Measurements from ENCODE around the gene TPI1.

The TPI1 gene

DNA sequence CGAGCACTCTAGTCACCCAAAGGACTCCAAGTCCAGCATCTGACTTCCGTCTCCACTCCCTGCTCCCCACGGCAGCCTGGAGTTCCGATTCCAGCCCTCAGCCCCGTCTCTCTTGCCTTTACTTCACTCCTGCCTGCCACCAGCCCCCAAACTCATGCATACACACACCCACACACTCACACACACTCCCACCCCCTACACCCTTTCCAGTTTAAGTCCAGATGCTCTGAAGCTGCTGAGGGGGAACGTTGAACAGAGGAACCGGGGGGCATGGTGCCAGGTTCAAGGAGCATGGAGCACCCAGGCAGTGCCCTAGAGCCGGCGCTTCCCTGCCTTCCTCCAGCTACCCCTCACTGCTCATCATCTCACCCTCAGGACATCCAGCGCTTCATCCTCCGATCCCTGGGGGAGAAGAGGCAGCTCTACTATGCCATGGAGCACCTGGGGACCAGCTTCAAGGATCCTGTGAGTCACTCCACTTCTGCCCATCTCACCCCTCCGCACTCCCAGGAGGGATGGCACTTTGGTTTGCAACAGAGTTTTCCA is 35.8 kb upstream of the TPI1 start:
- Histone ChIP-seq H3K23ac (ENCODE audit: low read length in 2 of 2) (no peak overlapping the region), H3K4me3 (ENCODE audit: insufficient read depth in 1 of 2, low read depth in 1 of 2, low read length in 2 of 2) (no peak overlapping the region), H2BK12ac (ENCODE audit: low read length in 2 of 2) (no peak overlapping the region), H3K4me1 (ENCODE audit: control insufficient read depth, insufficient read depth, low read depth, low read length) (peaks cover 24% of the 10 kb centered on the region), H3K79me1 (replicated peaks; ENCODE audit: low read length, poor library complexity, severe bottlenecking) (peaks cover 35% of the 10 kb centered on the region), H2AFZ (ENCODE audit: low read depth, low read length) (no peak overlapping the region), H3K9me3 (ENCODE audit: control insufficient read depth, low read length) (no peaks in the 10 kb centered on the region), H2BK120ac (ENCODE audit: low read depth, low read length) (no peak overlapping the region), H3K18ac (ENCODE audit: low read depth in 1 of 2, low read length in 2 of 2) (no peak overlapping the region), H4K8ac (ENCODE audit: low read length) (no peak overlapping the region), H3K4ac (ENCODE audit: low read depth in 1 of 2, low read length in 2 of 2) (no peak overlapping the region), H2BK5ac (ENCODE audit: low read depth, low read length, poor library complexity, severe bottlenecking) (no peak overlapping the region), H3K4me2 (ENCODE audit: low read length, poor library complexity, severe bottlenecking) (no peak overlapping the region), H4K91ac (ENCODE audit: low read length) (no peak overlapping the region), H3K27me3 (ENCODE audit: control insufficient read depth in 1 of 2, insufficient read depth in 1 of 2, low read length in 2 of 2) (no peaks in the 10 kb centered on the region), H3K36me3 (ENCODE audit: control insufficient read depth in 1 of 2, insufficient read depth in 2 of 2, low read depth in 1 of 2, low read length in 2 of 2) (peaks cover 43 to 51% of the 10 kb centered on the region in 2 experiments), H2AK5ac (ENCODE audit: low read length, severe bottlenecking) (no peak overlapping the region), H3K27ac (ENCODE audit: low read length, poor library complexity, severe bottlenecking) (no peak overlapping the region), H3K14ac (ENCODE audit: low read length in 2 of 2) (no peak overlapping the region), H3K9ac (ENCODE audit: low read length) (no peak overlapping the region), H2BK15ac (ENCODE audit: low read depth, poor library complexity, severe bottlenecking) (no peak overlapping the region)
- DNase-seq, result no peak
- 96% methylated on average over 12 of the region's 12 CpGs for WGBS

DNA sequence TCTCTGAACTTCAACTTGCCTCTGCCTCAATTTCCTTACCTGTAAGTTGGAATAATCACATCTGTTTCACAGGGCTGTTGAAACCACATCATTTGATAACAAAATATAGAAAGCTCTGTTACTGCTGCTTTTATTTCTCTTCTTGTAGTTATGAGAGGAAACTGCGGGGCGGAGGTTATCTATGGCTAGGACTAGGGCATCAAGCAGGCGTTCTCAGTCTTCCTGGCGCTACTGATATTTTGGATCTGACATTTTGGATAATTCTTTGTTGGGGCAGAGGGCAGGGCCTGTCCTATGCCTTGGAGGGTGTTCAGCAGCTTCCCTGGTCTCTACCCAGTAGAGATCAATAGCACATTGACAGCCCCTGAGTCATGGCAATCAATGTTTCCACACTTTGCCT is 35.2 kb upstream of the TPI1 start:
- 98% methylated on average over 4 of the region's 4 CpGs for WGBS
- no peak overlapping the region for H3K18ac ChIP-seq (ENCODE audit: low read depth in 1 of 2, low read length in 2 of 2)

DNA sequence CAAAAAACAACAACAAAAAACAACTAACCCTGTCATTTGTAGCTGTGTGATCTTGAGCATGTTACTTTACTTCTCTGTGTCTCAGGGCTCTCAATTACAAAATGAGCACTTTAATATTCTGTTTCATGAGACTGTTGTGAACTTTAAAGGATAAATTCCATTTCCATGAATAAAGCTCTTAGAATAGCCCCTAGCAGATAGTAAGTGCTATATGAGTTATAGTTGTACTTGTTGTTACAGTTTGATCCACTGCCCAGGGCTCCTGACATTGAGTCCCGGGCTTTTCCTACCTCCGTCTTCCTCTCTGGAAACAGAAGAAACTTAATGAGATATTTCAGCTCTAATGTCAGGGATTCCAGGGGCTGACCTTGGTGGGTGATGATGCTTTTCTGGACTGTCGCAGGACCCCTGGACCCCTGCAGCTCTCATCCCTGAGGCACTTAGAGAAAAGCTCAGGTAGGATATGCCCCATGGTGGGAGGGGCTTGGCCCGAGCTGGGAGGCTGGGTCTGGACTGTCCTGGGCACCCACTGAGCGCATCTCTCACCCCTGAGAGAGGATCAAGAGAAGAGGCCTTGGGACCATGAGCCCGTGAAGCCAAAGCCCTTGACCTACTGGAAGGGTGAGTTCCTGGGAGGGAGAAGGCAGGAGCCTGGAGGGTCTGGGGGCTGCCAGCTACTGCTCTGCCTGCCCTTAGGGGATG is 34.0 kb upstream of the TPI1 start:
- no peak for DNase-seq
- H2AK5ac ChIP-seq (ENCODE audit: low read length, severe bottlenecking), result no peak overlapping the region
- no peak overlapping the region for H2BK12ac ChIP-seq (ENCODE audit: low read length in 2 of 2)
- H2BK15ac ChIP-seq (ENCODE audit: low read depth, poor library complexity, severe bottlenecking), result no peak overlapping the region
- peaks cover 40% of the 10 kb centered on the region for H3K79me1 ChIP-seq (replicated peaks; ENCODE audit: low read length, poor library complexity, severe bottlenecking)
- no peak overlapping the region for H3K4me3 ChIP-seq (ENCODE audit: insufficient read depth in 1 of 2, low read depth in 1 of 2, low read length in 2 of 2)
- H3K36me3 ChIP-seq (ENCODE audit: control insufficient read depth in 1 of 2, insufficient read depth in 2 of 2, low read depth in 1 of 2, low read length in 2 of 2), result peaks cover 59 to 70% of the 10 kb centered on the region in 2 experiments
- no peak overlapping the region for H4K8ac ChIP-seq (ENCODE audit: low read length)
- no peak overlapping the region for H3K4ac ChIP-seq (ENCODE audit: low read depth in 1 of 2, low read length in 2 of 2)
- no peak overlapping the region for H3K23ac ChIP-seq (ENCODE audit: low read length in 2 of 2)
- no peaks in the 10 kb centered on the region for H3K9me3 ChIP-seq (ENCODE audit: control insufficient read depth, low read length)
- no peak overlapping the region for H3K18ac ChIP-seq (ENCODE audit: low read depth in 1 of 2, low read length in 2 of 2)
- no peak overlapping the region for H2BK5ac ChIP-seq (ENCODE audit: low read depth, low read length, poor library complexity, severe bottlenecking)
- no peak overlapping the region for H3K14ac ChIP-seq (ENCODE audit: low read length in 2 of 2)
- no peak overlapping the region for H3K9ac ChIP-seq (ENCODE audit: low read length)
- H3K27me3 ChIP-seq (ENCODE audit: control insufficient read depth in 1 of 2, insufficient read depth in 1 of 2, low read length in 2 of 2), result no peaks in the 10 kb centered on the region
- WGBS, result 91% methylated on average over 6 of the region's 6 CpGs
- H3K27ac ChIP-seq (ENCODE audit: low read length, poor library complexity, severe bottlenecking), result no peak overlapping the region
- H3K4me2 ChIP-seq (ENCODE audit: low read length, poor library complexity, severe bottlenecking), result no peak overlapping the region
- no peak overlapping the region for H4K91ac ChIP-seq (ENCODE audit: low read length)
- H2BK120ac ChIP-seq (ENCODE audit: low read depth, low read length), result no peak overlapping the region
- no peak overlapping the region for H2AFZ ChIP-seq (ENCODE audit: low read depth, low read length)
- peaks cover 13% of the 10 kb centered on the region for H3K4me1 ChIP-seq (ENCODE audit: control insufficient read depth, insufficient read depth, low read depth, low read length)

More for the DNA sequence above, 35.2 kb upstream of the TPI1 start:
- no peak overlapping the region for H2AFZ ChIP-seq (ENCODE audit: low read depth, low read length)
- no peak overlapping the region for H3K27ac ChIP-seq (ENCODE audit: low read length, poor library complexity, severe bottlenecking)
- H3K4me1 ChIP-seq (ENCODE audit: control insufficient read depth, insufficient read depth, low read depth, low read length), result peaks cover 21% of the 10 kb centered on the region
- DNase-seq, result no peak
- H3K9me3 ChIP-seq (ENCODE audit: control insufficient read depth, low read length), result no peaks in the 10 kb centered on the region
- H4K91ac ChIP-seq (ENCODE audit: low read length), result no peak overlapping the region
- H2BK12ac ChIP-seq (ENCODE audit: low read length in 2 of 2), result no peak overlapping the region
- H3K4ac ChIP-seq (ENCODE audit: low read depth in 1 of 2, low read length in 2 of 2), result no peak overlapping the region
- H3K36me3 ChIP-seq (ENCODE audit: control insufficient read depth in 1 of 2, insufficient read depth in 2 of 2, low read depth in 1 of 2, low read length in 2 of 2), result peaks cover 47 to 57% of the 10 kb centered on the region in 2 experiments
- H3K79me1 ChIP-seq (replicated peaks; ENCODE audit: low read length, poor library complexity, severe bottlenecking), result peaks cover 34% of the 10 kb centered on the region
- no peak overlapping the region for H3K14ac ChIP-seq (ENCODE audit: low read length in 2 of 2)
- H3K4me2 ChIP-seq (ENCODE audit: low read length, poor library complexity, severe bottlenecking), result no peak overlapping the region
- no peak overlapping the region for H2BK15ac ChIP-seq (ENCODE audit: low read depth, poor library complexity, severe bottlenecking)
- no peak overlapping the region for H2AK5ac ChIP-seq (ENCODE audit: low read length, severe bottlenecking)
- no peaks in the 10 kb centered on the region for H3K27me3 ChIP-seq (ENCODE audit: control insufficient read depth in 1 of 2, insufficient read depth in 1 of 2, low read length in 2 of 2)
- H3K9ac ChIP-seq (ENCODE audit: low read length), result no peak overlapping the region
- no peak overlapping the region for H3K4me3 ChIP-seq (ENCODE audit: insufficient read depth in 1 of 2, low read depth in 1 of 2, low read length in 2 of 2)
- H2BK120ac ChIP-seq (ENCODE audit: low read depth, low read length), result no peak overlapping the region
- no peak overlapping the region for H3K23ac ChIP-seq (ENCODE audit: low read length in 2 of 2)
- H2BK5ac ChIP-seq (ENCODE audit: low read depth, low read length, poor library complexity, severe bottlenecking), result no peak overlapping the region
- H4K8ac ChIP-seq (ENCODE audit: low read length), result no peak overlapping the region

DNA sequence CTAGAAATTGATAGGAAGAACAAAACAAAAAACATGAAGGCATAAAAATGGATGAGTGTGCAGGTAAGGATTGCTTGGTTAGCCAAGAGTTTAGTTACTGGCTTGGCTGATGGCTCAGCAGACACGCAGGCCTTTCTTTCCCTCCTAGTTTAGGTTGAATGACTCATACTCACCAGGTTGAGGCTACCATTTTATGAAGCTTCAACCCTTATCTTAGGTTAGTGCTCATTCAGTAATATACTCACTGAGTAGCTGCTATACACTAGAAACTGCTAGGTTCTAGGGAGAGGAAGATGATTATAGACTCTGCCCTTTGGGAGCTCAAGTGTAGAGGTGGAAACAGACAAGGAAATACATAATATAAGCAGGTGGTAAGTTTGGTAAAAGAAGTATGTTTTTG is 33.1 kb upstream of the TPI1 start:
- H3K9me3 ChIP-seq (ENCODE audit: control insufficient read depth, low read length), result no peaks in the 10 kb centered on the region
- no peaks in the 10 kb centered on the region for H3K27me3 ChIP-seq (ENCODE audit: control insufficient read depth in 1 of 2, insufficient read depth in 1 of 2, low read length in 2 of 2)
- no peak overlapping the region for H2AK5ac ChIP-seq (ENCODE audit: low read length, severe bottlenecking)
- no peak overlapping the region for H2AFZ ChIP-seq (ENCODE audit: low read depth, low read length)
- no peak overlapping the region for H2BK12ac ChIP-seq (ENCODE audit: low read length in 2 of 2)
- no peak for DNase-seq
- H2BK5ac ChIP-seq (ENCODE audit: low read depth, low read length, poor library complexity, severe bottlenecking), result no peak overlapping the region
- peaks cover 13% of the 10 kb centered on the region for H3K4me1 ChIP-seq (ENCODE audit: control insufficient read depth, insufficient read depth, low read depth, low read length)
- WGBS, result no CpG with 5 or more reads among the region's 1 CpG
- H3K4me3 ChIP-seq (ENCODE audit: insufficient read depth in 1 of 2, low read depth in 1 of 2, low read length in 2 of 2), result no peak overlapping the region
- H3K36me3 ChIP-seq (ENCODE audit: control insufficient read depth in 1 of 2, insufficient read depth in 2 of 2, low read depth in 1 of 2, low read length in 2 of 2), result peaks cover 68 to 79% of the 10 kb centered on the region in 2 experiments
- no peak overlapping the region for H3K23ac ChIP-seq (ENCODE audit: low read length in 2 of 2)
- H3K14ac ChIP-seq (ENCODE audit: low read length in 2 of 2), result no peak overlapping the region
- no peak overlapping the region for H3K9ac ChIP-seq (ENCODE audit: low read length)
- no peak overlapping the region for H3K27ac ChIP-seq (ENCODE audit: low read length, poor library complexity, severe bottlenecking)
- no peak overlapping the region for H2BK120ac ChIP-seq (ENCODE audit: low read depth, low read length)
- H4K8ac ChIP-seq (ENCODE audit: low read length), result no peak overlapping the region
- peaks cover 40% of the 10 kb centered on the region for H3K79me1 ChIP-seq (replicated peaks; ENCODE audit: low read length, poor library complexity, severe bottlenecking)
- no peak overlapping the region for H4K91ac ChIP-seq (ENCODE audit: low read length)
- no peak overlapping the region for H3K4ac ChIP-seq (ENCODE audit: low read depth in 1 of 2, low read length in 2 of 2)
- no peak overlapping the region for H2BK15ac ChIP-seq (ENCODE audit: low read depth, poor library complexity, severe bottlenecking)
- no peak overlapping the region for H3K4me2 ChIP-seq (ENCODE audit: low read length, poor library complexity, severe bottlenecking)
- no peak overlapping the region for H3K18ac ChIP-seq (ENCODE audit: low read depth in 1 of 2, low read length in 2 of 2)
